ENCODE data around the gene TAOK3.

TAOK3 gene

GRCh38 chr12:118206107-118206412 lies 166.6 kb downstream of the TAOK3 start:
- DNase-seq (ENCODE audit: low read depth): no peak

- no peak for DNase-seq (ENCODE audit: low read depth)
These were observed 178.7 kb downstream of the TAOK3 start for GRCh38 chr12:118193958-118194357.

GRCh38 chr12:118193477-118193876 lies 179.2 kb downstream of the TAOK3 start:
- DNase-seq (ENCODE audit: low read depth): no peak

GRCh38 chr12:118190266-118190665 lies 182.4 kb downstream of the TAOK3 start:
- no peak for DNase-seq (ENCODE audit: low read depth)

- no peak for DNase-seq (ENCODE audit: low read depth)
These were observed 182.9 kb downstream of the TAOK3 start for GRCh38 chr12:118189741-118190191.

- no peak for DNase-seq (ENCODE audit: low read depth)
These were observed 183.9 kb downstream of the TAOK3 start for GRCh38 chr12:118188690-118189371.

- DNase-seq (ENCODE audit: low read depth): no peak
These were observed 184.8 kb downstream of the TAOK3 start for GRCh38 chr12:118187751-118188435.

GRCh38 chr12:118185602-118186397 lies 186.9 kb downstream of the TAOK3 start:
- DNase-seq (ENCODE audit: low read depth): no peak

GRCh38 chr12:118183711-118184110 lies 189.0 kb downstream of the TAOK3 start:
- no peak for DNase-seq (ENCODE audit: low read depth)

- no peak for DNase-seq (ENCODE audit: low read depth)
These were observed 189.6 kb downstream of the TAOK3 start for GRCh38 chr12:118183155-118183554.

- DNase-seq (ENCODE audit: low read depth): no peak
These were observed 196.8 kb downstream of the TAOK3 start for GRCh38 chr12:118175823-118176447.

- DNase-seq (ENCODE audit: low read depth): no peak
These were observed 205.8 kb downstream of the TAOK3 start for GRCh38 chr12:118166946-118167345.

GRCh38 chr12:118164798-118165486 lies 207.8 kb downstream of the TAOK3 start:
- DNase-seq (ENCODE audit: low read depth): no peak

GRCh38 chr12:118160536-118160935 lies 212.2 kb downstream of the TAOK3 start:
- no peak for DNase-seq (ENCODE audit: low read depth)

- no peak for DNase-seq (ENCODE audit: low read depth)
These were observed 221.0 kb downstream of the TAOK3 start for GRCh38 chr12:118151755-118152154.

GRCh38 chr12:118150625-118151024 lies 222.1 kb downstream of the TAOK3 start:
- no peak for DNase-seq (ENCODE audit: low read depth)

- no peak for DNase-seq (ENCODE audit: low read depth)
These were observed 224.4 kb downstream of the TAOK3 start for GRCh38 chr12:118148287-118148686.

- DNase-seq (ENCODE audit: low read depth): no peak
These were observed 226.9 kb downstream of the TAOK3 start for GRCh38 chr12:118145798-118146156.

GRCh38 chr12:118145113-118145797 lies 227.5 kb downstream of the TAOK3 start:
- no peak for DNase-seq (ENCODE audit: low read depth)

GRCh38 chr12:118144499-118144898 lies 228.2 kb downstream of the TAOK3 start:
- no peak for DNase-seq (ENCODE audit: low read depth)

- no peak for DNase-seq (ENCODE audit: low read depth)
These were observed 231.9 kb downstream of the TAOK3 start for GRCh38 chr12:118140825-118141224.
